Panc1 (cell line): ENCODE results near the gene GTF2I. TPM values are rescaled to one million over a fixed set of nuclear protein-coding genes. Genes with fewer than 3 reads are reported as not detected.

Experiments
- ATAC-seq: fragments of 200-7000 bp; cut with Tn5 transposase; 2 replicates; pipeline ENCODE4 v1.9.1; 2020; ENCODE audit warnings: mild to moderate bottlenecking, moderate library complexity
- BruUV-seq: library from RNA; stranded (reverse); fragments of 400-500 nt; replicated peaks from 2 replicates; lab custom pipeline; 2021; lab: Mats Ljungman, UMichigan
- CTCF ChIA-PET: fragments of 300-600 bp; sonication (Branson Sonifier 250); formaldehyde crosslinking; loops from one replicate; lab custom pipeline; 2022; ENCODE audit warnings: antibody characterized with exemption; lab: Charles Lee
- POLR2A ChIA-PET: fragments of 300-600 bp; sonication (Branson Sonifier 250); formaldehyde crosslinking; loops from one replicate; lab custom pipeline; 2022; ENCODE audit warnings: antibody characterized with exemption; lab: Charles Lee
- DNase-seq: peaks from one replicate; pipeline ENCODE4 v3.0.0-alpha.2; 2010; ENCODE audit warnings: low read depth, low spot score
- H3K27ac ChIP-seq: 2 replicates; pipeline ENCODE4 v1.5.1; 2011; ENCODE audit warnings: mild to moderate bottlenecking, low read length, inconsistent platforms
- H3K27me3 ChIP-seq: fragments of 200-500 bp; sonication (Bioruptor generic); 2 replicates; pipeline ENCODE4 v1.6.0; 2014; ENCODE audit warnings: low read length, inconsistent platforms; ENCODE audit not compliant: control insufficient read depth, insufficient read depth
- H3K36me3 ChIP-seq: fragments of 200-500 bp; sonication (Bioruptor generic); 2 replicates; pipeline ENCODE4 v1.5.1; 2014; ENCODE audit warnings: inconsistent platforms, mild to moderate bottlenecking, low read length, moderate library complexity; ENCODE audit not compliant: control insufficient read depth, insufficient read depth
- H3K4me1 ChIP-seq: 2 replicates; pipeline ENCODE4 v1.5.1; 2011; ENCODE audit warnings: inconsistent platforms, mild to moderate bottlenecking, low read length, moderate library complexity; ENCODE audit not compliant: control insufficient read depth, insufficient read depth
- H3K4me3 ChIP-seq, 2 experiments: 2 replicates each; pipeline ENCODE4 v1.5.1; 2011 to 2012; ENCODE audit warnings: low read depth in 2 of 2, low read length in 2 of 2, mild to moderate bottlenecking in 2 of 2, inconsistent platforms in 1 of 2, moderate library complexity in 1 of 2
- H3K9me3 ChIP-seq: fragments of 200-500 bp; sonication (Bioruptor generic); 2 replicates; pipeline ENCODE4 v1.5.1; 2014; ENCODE audit warnings: low read depth, mild to moderate bottlenecking, inconsistent platforms, low read length, moderate library complexity; ENCODE audit not compliant: control insufficient read depth, insufficient read depth
- CTCF ChIP-seq: fragments of 450-650 bp; IDR thresholded peaks from 2 replicates; pipeline ENCODE4 v1.5.1; 2017; ENCODE audit warnings: mild to moderate bottlenecking
- POLR2AphosphoS5 ChIP-seq: IDR thresholded peaks from 2 replicates; pipeline ENCODE4 v1.6.1; 2012; ENCODE audit warnings: mild to moderate bottlenecking, low read depth, low read length, moderate library complexity
- REST ChIP-seq, 2 experiments: IDR thresholded peaks; 2 replicates each; pipeline ENCODE4 v1.6.1; 2011 to 2012; ENCODE audit warnings: low read depth in 2 of 2, control low read depth in 1 of 2, low read length in 1 of 2, mild to moderate bottlenecking in 1 of 2, moderate library complexity in 1 of 2; ENCODE audit not compliant: insufficient read depth in 1 of 2
- SIN3A ChIP-seq: IDR thresholded peaks from 2 replicates; pipeline ENCODE4 v1.6.1; 2012; ENCODE audit warnings: low read depth, mild to moderate bottlenecking, low read length, moderate library complexity, borderline replicate concordance; ENCODE audit not compliant: insufficient read depth
- TCF7L2 ChIP-seq: IDR thresholded peaks from 2 replicates; pipeline ENCODE4 v1.6.1; 2011; ENCODE audit warnings: mild to moderate bottlenecking, low read depth, low read length, inconsistent platforms
- in situ Hi-C: cut with HindIII; loops from 2 replicates; pipeline ENCODE4 v1.10.0; 2016; ENCODE audit warnings: low sequenced_read_pairs, low pct_unique_long_range_greater_than_20kb
- intact Hi-C: fragments of 100-400 bp; cut with micrococcal nuclease; formaldehyde crosslinking; loops from one replicate; pipeline ENCODE4 v1.10.0; 2022; ENCODE audit not compliant: unreplicated experiment
- total RNA-seq: library from RNA; stranded (reverse); gene quantifications from one replicate; pipeline ENCODE4 v1.2.1, GENCODE V29; 2021; ENCODE audit not compliant: unreplicated experiment

The GTF2I gene
- total RNA-seq, 1 experiment from 2014 or later: 305 TPM

- Histone ChIP-seq H3K9me3 (no peaks in the 10 kb centered on the region), H3K4me1 (peaks cover 30% of the 10 kb centered on the region), H3K4me3 (peak overlapping the region; percentile 69 to 88), H3K36me3 (no peaks in the 10 kb centered on the region), H3K27me3 (no peaks in the 10 kb centered on the region), H3K27ac (peak overlapping the region; percentile 99)
- TF ChIP-seq TCF7L2 (peak; percentile 94), POLR2AphosphoS5 (peak; percentile 36; the same call in 1 of the 2 replicates), SIN3A (no peak)
- in situ Hi-C loops: no loop called here
- no peak for DNase-seq
- intact Hi-C loops: no loop called here
- BruUV-seq: no TSS peak
- ChIA-PET CTCF (interaction anchor here (0.6 to 0.7 kb wide), 2 partner anchors 31 kb away, joined by 3 to 6 read pairs; no protein-coding TSS in a partner anchor), POLR2A (interaction anchor here (0.5 kb wide), 1 partner anchor 48 kb away, joined by 11 read pairs; no protein-coding TSS in a partner anchor)
- ATAC-seq: no peak
These were observed 1.1 kb upstream of the GTF2I start for GRCh38 chr7:74656441-74656836.

GRCh38 chr7:74656837-74657691 is 454 bp upstream of the GTF2I start:
- ChIA-PET CTCF (interaction anchor here (0.6 kb wide), 1 partner anchor 31 kb away, joined by 3 read pairs; no protein-coding TSS in a partner anchor), POLR2A (interaction anchor here (0.5 to 0.6 kb wide), 3 partner anchors 10 to 29 kb away, joined by 3 to 6 read pairs (median 3); no protein-coding TSS in a partner anchor)
- in situ Hi-C loops (no loop called here), intact Hi-C loops (no loop called here)
- H3K9me3 ChIP-seq: no peaks in the 10 kb centered on the region
- H3K36me3 ChIP-seq: no peaks in the 10 kb centered on the region
- peak; percentile 87 for ATAC-seq
- peak overlapping the region; percentile 99 for H3K27ac ChIP-seq
- peak overlapping the region; percentile 69 to 88 for H3K4me3 ChIP-seq
- no peaks in the 10 kb centered on the region for H3K27me3 ChIP-seq
- peaks cover 36% of the 10 kb centered on the region for H3K4me1 ChIP-seq
- TF ChIP-seq CTCF (no peak), SIN3A (0 out of 2 replicates have a peak, but pooled peaks have one; percentile 7), TCF7L2 (no peak), POLR2AphosphoS5 (no peak; the same call in 1 of the 2 replicates), REST (IDR thresholded peaks at IDR 0.05; ENCODE audit: insufficient read depth in 1 of 2, low read depth in 2 of 2, low read length in 1 of 2) (0 out of 4 replicates have a peak, but pooled peaks of 1 of the 2 experiments have one; percentile 45)
- no TSS peak for BruUV-seq
- DNase-seq: no peak
